GM12872 (cell line): ENCODE results near the gene KHK.

ENCODE experiments used
- TF ChIP-seq, protein P1 (sequence below): IDR thresholded peaks from 3 replicates; pipeline ENCODE4 v1.5.1; 2011; ENCODE audit warnings: low read depth, mild to moderate bottlenecking, low read length, moderate library complexity; ENCODE audit not compliant: insufficient read depth

Gene KHK

GRCh38 chr2:27053321-27053720 is 33.3 kb upstream of the KHK start:
- TF ChIP-seq, protein P1, sequence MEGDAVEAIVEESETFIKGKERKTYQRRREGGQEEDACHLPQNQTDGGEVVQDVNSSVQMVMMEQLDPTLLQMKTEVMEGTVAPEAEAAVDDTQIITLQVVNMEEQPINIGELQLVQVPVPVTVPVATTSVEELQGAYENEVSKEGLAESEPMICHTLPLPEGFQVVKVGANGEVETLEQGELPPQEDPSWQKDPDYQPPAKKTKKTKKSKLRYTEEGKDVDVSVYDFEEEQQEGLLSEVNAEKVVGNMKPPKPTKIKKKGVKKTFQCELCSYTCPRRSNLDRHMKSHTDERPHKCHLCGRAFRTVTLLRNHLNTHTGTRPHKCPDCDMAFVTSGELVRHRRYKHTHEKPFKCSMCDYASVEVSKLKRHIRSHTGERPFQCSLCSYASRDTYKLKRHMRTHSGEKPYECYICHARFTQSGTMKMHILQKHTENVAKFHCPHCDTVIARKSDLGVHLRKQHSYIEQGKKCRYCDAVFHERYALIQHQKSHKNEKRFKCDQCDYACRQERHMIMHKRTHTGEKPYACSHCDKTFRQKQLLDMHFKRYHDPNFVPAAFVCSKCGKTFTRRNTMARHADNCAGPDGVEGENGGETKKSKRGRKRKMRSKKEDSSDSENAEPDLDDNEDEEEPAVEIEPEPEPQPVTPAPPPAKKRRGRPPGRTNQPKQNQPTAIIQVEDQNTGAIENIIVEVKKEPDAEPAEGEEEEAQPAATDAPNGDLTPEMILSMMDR: no peak

DNA sequence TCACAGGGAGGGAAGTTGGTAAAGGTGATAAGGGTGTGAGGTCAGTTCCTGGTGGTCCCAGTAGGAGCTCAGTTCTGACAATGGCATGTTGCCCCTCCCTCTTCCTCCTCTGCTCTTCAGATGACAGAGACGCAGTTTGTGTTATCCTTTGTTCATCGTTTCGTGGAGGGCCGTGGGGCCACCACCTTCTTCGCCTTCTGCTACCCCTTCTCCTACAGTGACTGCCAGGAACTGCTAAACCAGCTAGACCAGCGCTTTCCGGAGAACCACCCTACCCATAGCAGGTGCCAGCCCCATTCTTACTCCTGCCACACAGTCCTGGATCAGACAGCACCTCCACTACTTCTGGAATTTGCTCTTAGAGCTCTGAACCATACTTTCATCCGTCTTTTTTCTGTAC is 32.8 kb upstream of the KHK start:
- TF ChIP-seq, protein P1: no peak

DNA sequence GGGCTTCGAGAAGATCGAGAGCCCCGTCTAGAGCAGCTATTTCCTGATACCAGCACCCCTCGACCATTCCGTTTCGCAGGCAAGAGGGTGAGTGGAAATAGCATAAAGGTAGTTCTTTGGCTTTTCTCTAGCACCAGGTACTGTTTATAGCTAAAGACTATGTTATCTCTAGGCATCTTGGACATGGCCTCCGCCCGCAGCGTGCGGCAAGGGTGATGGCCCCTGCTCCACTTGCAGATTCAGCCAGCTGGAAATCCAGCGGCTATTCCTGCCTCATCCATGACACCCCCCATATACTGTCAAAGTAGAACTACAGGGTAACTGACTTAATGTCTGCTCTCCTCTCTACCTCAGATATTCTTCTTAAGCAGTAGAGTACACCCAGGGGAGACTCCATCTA is 31.9 kb upstream of the KHK start:
- TF ChIP-seq, protein P1: no peak

DNA sequence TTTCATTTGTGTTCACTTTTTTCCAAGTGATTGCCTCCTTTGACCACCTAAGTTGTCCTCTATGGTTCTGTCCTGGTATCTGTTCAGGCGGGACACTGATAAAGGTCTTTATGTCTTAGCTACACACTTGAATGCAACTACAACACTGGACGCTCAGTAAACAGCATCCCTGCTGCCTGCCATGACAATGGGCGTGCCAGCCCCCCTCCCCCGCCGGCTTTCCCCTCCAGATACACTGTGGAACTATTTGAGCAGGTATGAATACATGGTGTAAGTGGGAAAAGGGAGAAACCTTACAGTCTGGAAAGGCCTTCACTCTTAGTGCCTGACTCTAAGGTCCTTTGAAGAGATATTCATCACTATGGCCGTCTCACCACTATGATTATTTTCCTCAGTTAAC is 29.4 kb upstream of the KHK start:
- TF ChIP-seq, protein P1: no peak

- TF ChIP-seq, protein P1: no peak
These were observed 28.4 kb upstream of the KHK start for GRCh38 chr2:27058210-27058609.

- TF ChIP-seq, protein P1: no peak
These were observed 27.3 kb upstream of the KHK start for GRCh38 chr2:27059141-27059820.

GRCh38 chr2:27060323-27060722 is 26.2 kb upstream of the KHK start:
- TF ChIP-seq, protein P1: no peak
